Measurements from ENCODE around the gene CFC1B.
"Not testable (repeated sequence)": the region's sequence is repeated elsewhere in the genome, so short reads cannot be mapped to it uniquely, and the experiment has no call there.

GRCh38 chr2:130522390-130522789, 1.4 kb downstream of the CFC1B start:
- not testable (repeated sequence) for TF ChIP-seq CTCF, POLR2A, POLR2AphosphoS5 (IDR thresholded peaks at IDR 0.05)
